ENCODE measurements around the gene ARHGEF37.

The ARHGEF37 gene

GRCh38 chr5:149603920-149604319 lies 22.6 kb downstream of the ARHGEF37 start:
- DNase-seq, result no peak

- no peak for DNase-seq
Observed at GRCh38 chr5:149604321-149604720, 23.0 kb downstream of the ARHGEF37 start.

DNA sequence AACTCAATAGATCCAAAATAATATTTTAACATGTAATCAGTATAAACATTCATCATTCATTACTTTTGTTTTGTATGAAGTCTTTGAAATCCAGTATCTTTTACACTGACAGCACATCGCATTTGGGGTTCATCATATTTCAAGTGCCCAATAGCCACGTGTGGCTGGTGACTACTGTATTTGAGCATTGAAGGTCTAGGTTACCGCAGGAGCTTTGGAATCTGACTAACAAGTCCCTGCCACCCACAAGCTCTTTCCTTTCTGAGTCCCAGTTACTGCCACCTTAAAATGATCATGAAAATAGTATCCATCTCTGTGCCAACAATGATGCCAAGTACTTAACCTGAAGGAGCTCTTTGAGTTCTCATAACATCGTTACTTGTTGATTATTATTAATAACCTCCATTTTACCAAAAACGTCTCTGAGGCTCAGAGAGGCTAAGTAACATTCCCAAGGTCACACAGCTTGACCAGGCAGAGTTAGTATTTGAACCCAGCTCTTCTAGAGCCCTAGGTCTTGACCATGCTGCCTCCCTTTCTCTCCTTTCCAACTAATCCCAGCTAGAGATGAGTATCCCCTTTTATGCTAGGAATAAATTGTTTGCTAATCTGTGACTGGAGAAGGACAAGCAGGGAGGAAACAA lies 24.2 kb downstream of the ARHGEF37 start:
- DNase-seq, result no peak

- DNase-seq, result no peak
Observed at GRCh38 chr5:149605998-149606724, 24.9 kb downstream of the ARHGEF37 start.

- DNase-seq, result no peak
Observed at GRCh38 chr5:149608936-149609545, 27.7 kb downstream of the ARHGEF37 start.

DNA sequence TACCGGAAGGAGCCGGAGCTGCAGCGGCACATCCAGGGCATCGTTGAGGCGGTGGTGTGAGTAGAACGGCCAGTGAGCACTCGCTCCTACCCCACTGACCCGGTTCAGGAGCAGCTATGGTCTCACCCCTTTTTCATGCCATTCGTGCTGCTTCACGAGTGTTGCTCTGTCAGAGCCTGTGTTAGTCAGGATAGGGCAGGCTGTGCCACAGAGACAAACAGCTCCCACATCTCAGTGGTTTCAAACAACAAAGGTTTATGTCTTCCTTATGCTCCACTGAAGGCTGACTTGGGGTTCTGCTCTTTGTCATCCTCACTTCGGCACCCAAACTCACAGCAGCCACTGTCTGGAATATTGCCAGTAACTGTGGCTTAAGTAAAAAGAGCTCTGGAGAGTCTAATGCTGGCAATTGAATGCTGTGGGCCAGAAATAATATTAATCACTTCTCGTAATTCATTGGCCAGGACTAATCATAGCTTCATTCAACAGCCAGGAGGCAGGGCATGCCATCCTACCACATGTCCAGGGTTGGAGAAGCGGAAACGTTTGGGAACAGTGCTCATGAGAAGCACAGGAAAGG lies 28.4 kb downstream of the ARHGEF37 start:
- DNase-seq, result no peak

- no peak for DNase-seq
Observed at GRCh38 chr5:149610589-149611255, 29.4 kb downstream of the ARHGEF37 start.

DNA sequence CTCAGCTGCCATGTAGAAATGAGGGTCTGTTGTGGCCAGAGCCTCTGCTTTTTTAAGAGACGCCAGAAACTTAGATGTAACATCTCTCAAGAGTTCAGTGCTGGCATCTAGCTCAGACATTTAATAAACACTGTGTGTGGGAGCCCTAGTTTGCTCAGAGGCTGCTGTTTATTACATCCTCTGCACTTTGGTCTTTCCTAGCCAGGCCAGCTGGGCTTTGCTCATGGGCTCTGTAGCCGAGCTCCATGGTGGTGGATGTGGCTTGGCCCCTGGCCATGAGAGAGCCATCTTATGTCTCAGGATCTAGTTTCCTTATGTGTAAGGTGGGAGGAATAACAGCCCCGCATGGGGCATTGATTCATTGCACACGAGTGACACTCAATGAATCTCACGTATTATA lies 30.0 kb downstream of the ARHGEF37 start:
- no peak for DNase-seq

DNA sequence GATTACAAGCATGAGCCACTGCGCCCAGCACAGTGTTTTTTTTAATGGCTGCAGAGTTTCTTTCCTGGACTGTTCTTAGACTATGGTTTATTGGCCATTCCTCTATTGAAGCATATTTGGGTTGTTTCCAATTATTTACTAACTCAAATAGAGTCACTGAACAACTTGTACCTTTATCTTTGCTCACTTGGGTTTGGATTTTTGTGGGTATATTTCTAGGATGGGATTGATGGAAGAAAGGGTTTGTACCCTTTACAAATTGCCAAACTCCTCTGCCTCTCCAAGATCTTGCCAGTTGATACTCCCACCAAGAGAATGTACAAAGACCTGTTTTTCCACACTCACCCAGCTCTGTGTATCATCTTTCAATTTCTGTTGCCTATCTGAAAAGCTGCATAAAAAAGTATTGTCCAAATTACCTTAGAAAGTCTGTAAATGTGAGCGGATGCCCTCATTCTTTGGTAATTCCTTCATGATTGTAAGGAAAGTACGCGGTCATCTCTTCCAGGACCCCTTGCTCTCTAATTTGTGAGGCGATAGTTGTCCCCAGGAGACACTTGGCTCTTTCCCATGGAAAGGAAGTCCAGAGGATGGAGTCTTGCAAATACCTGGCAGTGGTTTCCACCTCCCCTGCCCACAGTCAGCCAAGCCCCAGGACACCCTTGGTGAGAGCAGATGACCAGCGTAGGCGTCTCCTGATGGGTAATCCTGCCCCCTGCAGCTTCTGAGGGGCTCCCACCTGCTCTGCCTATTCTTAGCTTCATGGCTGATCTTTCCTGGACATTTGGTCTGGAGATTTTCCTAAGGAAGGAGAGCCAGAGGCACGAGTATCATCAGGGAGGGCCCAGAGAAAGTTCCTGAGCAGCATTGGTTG lies 33.0 kb downstream of the ARHGEF37 start:
- no peak for DNase-seq

DNA sequence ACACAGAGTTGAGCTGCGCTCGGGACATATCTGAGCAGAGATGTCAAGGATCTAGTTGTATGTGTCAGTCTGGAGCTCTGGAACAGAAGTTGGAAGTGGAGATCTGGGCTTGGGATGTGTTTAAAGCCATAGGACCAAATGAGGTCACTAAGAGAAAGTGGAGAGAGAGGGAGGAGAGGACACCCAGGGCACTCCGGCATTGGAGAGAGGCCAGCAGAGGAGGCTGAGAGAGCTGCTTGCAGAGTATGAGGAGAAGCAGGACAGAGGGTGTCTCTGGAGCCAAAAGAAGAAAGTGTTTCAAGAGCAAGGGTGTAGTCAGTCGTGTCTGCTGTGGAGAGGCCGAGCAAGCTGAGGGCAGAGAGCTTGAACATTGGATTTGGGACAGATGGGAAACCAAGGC lies 34.7 kb downstream of the ARHGEF37 start:
- DNase-seq, result no peak

- DNase-seq, result no peak
Observed at GRCh38 chr5:149616727-149617285, 35.5 kb downstream of the ARHGEF37 start.

GRCh38 chr5:149617760-149618306 lies 36.5 kb downstream of the ARHGEF37 start:
- DNase-seq, result no peak

GRCh38 chr5:149618581-149619248 lies 37.4 kb downstream of the ARHGEF37 start:
- peak; percentile 37 for DNase-seq

- no peak for DNase-seq
Observed at GRCh38 chr5:149621415-149622098, 40.3 kb downstream of the ARHGEF37 start.

DNA sequence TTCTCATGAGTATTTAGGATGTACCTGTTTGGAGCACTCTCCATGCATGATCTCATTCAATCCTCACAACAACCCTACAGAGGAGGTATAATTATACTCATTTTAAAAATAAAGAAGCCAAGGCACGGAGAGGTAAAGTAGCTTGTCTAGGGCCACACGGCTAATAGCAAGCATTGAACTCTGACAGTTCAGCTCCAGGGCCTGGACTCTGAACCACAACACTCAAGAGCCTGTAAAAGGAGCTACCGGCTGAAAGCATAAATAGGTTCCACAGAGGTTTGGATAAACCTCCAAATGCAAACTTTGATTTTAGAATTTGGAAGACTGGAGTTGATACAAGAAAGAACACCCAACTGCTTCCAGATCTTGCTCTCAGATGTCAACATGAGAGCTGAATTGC lies 41.2 kb downstream of the ARHGEF37 start:
- DNase-seq, result no peak

DNA sequence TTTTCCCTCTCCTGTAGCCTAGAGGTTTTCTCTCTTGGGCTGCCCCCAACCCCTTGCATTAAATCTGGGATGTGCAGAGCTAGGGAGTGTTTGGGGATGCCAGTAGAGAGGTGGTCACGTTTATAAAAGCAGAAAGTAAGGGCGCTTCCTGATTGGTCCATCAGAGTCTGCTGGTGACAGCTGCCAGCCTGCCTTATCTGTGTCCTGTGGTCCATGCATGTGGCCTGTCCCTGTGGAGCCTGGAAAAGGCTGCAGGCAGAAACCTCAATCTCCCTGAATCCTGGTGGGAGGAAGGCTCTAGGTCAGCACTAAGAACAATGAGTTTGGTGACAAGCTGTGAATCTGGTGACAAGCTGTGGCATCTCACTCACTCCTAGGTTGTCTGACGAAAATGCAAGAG lies 42.2 kb downstream of the ARHGEF37 start:
- DNase-seq, result no peak

DNA sequence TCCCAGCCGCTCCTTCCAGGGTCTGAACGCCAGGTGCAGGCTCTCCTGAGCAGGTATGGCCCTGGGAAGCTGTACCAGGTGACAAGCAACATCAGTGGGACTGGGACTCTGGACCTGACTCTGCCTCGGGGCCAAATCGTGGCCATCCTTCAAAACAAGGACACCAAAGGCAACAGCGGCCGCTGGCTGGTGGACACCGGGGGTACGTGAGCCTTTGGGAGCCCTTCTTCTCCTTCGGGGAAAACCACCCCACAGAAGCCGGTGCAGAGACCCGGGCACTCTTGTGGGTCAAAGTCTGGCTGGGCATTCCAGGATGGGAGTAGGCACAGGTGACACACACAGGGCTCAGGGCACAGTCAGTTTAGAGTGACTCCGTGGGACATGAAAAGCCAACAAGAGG lies 45.8 kb downstream of the ARHGEF37 start:
- DNase-seq, result no peak

DNA sequence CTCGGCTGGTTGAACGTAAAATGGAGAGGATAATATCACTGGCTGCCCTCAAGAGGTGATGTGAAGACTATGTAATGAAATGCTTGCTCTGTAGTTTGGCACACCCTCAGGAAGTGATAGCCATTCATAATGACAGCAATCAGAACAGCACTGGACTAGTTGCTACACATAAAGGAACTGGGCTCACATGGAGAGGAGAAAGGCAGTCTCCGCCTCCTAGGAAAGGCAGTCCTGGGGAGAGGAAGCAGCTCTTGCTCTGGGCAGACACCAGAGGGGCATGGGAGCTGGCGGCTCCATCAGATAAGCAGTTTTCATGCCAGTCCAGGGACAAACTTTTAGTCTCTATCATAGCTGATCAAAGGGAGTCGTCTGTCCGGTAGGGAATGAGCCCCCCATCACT lies 46.9 kb downstream of the ARHGEF37 start:
- DNase-seq, result peak; percentile 34

GRCh38 chr5:149628846-149629388 lies 47.6 kb downstream of the ARHGEF37 start:
- no peak for DNase-seq

DNA sequence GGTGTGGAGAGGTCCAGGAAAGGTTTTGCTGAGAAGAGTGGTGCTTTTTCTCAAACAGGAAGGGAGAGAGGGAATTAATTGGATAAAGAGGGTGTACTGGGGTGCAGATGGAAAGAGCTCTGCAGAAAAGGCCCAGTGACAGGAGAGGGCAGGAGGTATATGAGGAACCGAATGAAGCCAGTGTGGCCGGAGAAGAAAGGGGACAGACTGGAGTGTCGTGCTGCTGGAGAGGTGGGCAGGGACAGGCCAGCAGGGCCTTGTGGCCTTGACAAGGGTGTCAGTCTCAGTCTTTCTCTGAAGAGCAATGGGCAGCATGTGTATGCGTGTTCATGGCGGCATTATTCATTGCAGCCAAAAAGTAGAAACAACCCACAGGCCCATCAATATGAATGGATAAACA lies 48.1 kb downstream of the ARHGEF37 start:
- no peak for DNase-seq
